TTC549 (cell line): Measurements from ENCODE around the gene PRMT2.

ENCODE experiments used
- FAIRE-seq: peaks from 2 replicates; lab custom pipeline; 2012; peaks lifted over from hg19 to GRCh38; lab: Jason Lieb, UNC

The PRMT2 gene

DNA sequence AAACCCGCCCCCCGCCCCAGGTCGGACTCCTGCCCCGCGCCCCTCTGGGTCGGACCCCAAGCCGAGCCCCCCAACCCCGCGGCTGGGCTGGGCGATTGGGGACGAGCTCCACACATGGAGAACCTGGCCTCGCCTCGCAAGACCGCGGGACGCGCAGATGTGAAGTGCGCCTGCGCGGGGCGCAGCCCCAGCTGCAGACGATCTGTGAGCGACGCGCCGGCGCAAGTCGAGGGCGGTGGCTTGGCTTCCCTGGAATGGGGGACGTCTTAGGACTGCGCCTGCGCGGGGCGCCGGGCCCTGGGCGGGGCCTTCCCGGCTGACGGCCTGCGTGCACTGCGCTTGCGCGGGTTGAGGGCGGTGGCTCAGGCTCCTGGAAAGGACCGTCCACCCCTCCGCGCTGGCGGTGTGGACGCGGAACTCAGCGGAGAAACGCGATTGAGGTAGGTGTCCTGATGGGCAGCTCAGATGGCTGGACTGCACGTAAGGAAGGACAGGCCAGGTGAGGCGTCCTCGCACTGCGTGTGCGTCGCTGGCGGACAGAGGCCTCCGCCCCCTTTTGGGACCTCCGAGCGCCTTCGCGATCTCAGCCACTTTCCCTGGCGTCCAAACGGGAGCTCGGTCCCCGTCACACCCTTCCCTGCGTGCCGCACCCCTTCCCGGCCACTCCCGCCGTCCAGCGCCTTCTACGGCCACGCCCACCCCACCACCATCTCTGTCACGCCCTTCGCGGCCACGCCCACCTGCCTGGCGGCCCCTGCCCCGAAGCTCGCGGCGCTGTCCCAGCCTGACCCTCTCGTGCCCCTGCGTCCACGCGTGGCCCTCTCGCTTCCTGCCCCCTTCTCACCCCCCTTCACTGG is at the start of gene PRMT2:
TSS of gene PRMT2 (plus strand) at position 351 of the 857 bp plus-strand sequence. CDS start 1,278 bp downstream, outside the sequence.
- no peak for FAIRE-seq

DNA sequence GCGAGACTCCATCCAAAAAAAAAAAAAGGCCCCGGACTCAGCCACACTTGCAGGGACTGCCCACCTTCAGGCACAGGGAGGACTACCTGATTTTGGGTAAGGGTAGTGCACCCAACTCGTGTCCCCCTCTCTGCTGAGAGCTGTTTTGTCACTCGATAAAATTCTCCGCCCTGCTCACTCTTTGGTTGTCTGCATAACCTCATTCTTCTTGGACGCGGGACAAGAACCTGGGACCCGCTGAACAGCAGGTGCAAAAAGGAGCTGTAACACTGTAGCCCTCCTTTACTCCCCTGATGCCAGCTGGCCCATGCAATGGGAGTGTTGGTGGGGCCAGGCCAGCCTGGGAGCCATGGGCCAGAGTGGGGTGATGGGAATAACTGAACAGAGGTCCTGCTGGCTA is 41.2 kb upstream of the PRMT2 start:
- FAIRE-seq = no peak

DNA sequence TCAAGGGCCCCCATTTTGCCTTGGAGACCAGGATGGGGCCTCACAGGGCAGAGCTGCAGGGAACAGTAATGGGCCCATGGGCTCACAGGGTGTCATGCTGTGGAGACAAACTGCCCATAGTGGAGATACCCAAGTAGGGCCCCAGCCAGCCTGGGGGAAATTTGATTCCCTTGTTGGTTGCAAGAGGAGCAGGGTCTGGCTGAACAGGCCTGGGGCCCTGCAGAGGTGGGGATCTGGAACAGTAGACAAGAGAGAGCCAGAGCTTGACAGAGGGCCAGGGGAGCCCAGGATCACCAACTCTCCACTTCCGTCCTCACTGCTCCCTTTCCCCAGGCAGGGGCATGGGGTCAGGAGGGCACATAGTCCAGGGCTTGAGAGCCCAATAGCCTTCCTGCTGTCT is 39.3 kb upstream of the PRMT2 start:
- no peak for FAIRE-seq

GRCh38 chr21:46597031-46597430 is 38.4 kb upstream of the PRMT2 start:
- no peak for FAIRE-seq

DNA sequence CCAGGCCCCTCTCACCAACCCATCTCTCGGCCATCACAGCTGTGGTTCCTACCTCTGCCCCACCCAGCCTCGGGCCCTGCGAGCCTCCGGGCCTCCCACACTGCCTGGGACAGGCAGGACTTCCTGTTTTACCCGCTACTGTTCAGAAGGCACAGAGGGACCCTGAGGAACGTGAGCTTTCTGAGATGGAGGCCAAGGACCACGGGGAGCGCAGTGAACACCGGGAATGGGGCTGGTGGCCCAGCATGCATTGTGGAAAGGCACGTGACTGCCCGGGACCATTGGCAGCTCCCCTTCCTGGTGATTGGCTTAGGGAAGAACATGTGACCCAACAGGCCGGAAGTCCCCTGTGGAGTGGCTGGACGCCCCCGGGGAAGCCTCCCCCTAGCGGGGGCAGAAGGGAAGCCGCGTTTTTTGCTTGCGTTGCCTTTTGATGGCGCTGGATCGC is 37.6 kb upstream of the PRMT2 start:
- no peak for FAIRE-seq

DNA sequence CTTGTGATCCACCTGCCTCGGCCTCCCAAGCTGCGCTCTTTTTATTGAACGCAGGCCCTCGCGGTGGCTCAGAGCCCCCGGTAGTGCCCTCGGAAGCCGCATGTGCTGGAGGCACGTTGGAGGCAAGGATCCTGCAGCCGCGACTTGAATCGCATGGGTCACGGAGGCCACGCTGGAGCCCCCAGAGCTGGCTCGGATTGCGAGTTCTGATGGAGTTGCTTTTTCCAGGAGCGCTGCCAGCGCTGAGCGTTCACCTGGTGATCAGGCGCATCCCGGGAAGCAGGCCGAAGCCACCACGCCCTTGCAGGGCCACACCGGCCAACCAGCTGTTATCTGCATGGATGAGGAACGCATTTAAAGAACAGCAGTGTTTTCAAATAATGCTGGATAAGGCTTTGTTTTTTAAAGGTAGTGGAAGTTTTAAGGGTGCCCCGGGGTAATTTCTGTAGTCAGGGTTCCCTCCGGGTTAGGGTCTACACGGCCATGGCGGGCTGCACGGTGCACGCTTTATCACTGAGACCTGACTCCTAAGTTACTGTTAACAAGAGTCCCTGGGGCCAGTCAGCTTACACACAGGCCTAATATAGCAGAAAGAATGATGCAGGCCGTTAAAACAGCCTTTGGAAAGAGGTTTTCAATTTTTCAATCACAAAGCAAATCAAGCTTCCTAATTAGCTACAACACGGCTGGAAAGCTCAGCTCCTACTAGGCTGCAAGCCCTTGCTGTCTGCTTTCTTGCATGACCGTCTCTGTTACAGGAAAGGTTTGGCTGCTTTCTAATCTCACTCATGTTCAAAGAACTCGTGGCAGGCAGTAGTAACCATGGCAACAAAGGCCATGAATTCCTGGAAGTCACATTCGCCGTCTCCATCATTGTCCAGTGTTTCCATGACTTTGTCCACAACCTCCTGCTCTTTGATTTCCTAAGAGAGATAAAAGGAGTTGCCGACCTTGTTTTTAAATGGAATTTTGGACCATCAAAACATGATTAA is 36.6 kb upstream of the PRMT2 start:
- no peak for FAIRE-seq

DNA sequence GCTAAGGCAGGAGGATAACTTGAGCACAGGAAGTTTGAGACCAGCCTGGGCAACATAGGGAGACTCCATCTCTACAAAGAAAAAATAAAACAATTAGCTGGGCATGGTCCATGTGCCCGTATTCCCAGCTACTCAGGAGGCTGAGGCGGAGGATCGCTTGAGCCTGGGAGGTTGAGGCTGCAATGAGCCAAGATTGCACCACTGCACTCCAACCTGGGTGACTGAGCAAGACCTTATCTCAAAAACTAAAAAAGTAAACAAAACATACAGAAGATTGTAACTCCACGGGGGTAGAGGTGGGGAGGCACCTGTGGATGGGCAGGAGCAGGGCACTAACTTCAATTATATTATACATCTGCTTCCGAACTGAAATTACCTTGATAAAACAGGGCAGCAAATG is 35.2 kb upstream of the PRMT2 start:
- FAIRE-seq = no peak

GRCh38 chr21:46600978-46601377 is 34.5 kb upstream of the PRMT2 start:
- FAIRE-seq = no peak

DNA sequence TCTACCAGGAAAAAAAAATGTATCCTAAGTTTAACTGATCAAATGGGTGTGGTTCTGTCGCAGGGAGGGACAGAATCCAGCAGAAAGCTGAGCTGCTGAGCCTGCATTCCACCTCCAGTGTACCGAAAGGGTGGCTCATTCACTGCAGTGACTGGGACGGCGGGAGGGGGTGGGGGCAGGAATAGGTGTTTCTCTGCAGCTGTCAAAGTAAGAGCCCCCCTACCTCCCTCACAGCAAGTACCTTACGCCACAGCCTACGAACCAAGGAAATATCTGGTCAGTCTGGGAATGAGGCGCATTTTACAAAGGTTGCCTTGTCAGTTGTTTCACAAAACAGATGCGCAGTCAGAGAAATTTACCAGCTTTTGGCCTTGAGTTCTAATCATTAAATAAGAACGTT is 32.2 kb upstream of the PRMT2 start:
- FAIRE-seq = no peak

- no peak for FAIRE-seq
These were observed 31.0 kb upstream of the PRMT2 start for GRCh38 chr21:46604329-46604974.

DNA sequence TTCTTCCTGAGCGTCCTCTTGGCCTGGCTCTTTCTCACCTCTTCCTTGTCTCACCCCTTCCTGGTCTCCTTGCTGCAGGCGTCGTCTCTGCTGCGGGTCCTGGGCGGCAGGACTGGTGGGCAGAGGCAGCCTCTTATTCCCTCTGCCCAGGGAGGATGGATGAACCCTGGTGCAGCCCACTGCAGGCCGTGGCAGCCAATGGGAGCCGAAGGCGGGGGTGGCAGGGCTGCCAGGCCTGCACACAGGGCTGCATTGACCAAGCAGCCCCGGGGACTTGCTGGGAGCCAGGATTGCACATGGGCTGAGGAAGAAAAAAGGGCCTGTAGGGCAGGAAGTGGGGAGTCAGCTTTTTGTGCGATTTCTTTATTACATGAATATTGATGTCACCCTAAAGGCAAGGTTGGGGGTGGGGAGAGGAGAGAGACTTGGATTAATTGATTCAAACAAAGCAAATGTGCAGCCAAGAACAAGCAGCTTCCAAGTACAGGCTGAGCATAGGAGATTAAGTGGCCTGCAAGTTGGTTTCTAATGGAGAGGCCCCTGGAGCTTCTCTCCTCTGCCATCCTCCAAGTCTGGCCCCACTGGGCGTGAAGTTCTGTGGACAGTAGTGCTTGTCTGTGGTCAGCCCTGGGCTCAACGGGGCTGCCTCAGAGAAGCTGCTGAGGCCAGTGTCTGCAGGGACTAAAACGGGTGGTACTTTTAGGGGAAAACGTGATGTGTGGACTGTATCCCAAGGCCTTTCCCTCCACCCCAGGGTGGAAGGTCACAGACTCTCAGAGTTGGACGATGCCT is 30.3 kb upstream of the PRMT2 start, which contains the start of gene S100B:
TSS of gene S100B (minus strand) at position 108 of the 792 bp plus-strand sequence. CDS start 2,667 bp downstream, outside the sequence.
- no peak for FAIRE-seq

DNA sequence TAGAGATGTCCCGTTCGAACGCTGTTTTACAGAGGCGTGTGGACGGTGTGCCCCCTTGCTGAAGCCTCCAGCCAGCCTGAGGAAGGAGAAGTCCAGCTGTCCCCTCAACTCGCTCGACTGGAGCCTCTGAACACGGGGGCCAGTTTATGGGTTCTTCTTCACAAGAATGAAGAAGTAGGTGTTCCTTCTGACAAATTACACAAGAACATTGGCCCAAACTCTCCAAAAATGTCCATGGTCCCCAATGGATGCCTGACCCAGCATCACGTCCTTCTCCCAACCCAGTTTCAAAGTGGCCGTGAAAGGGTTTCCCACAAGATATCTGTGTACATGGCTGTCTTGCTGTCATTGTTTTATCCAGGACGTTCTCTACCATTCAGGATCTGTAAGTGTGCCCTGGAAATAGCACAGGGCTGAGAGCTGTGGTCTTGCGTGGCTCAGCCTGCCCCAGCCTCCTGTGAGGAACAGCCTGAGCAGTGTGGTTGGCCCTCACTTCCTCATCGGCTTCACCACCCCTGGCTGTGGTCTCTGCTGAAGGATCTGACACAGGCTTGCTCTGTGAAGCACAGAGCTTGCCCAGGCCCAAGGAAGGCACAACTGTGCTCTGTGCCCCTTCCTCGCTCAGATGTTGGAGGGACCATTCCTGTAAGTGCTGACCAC is 29.6 kb upstream of the PRMT2 start:
- no peak for FAIRE-seq

DNA sequence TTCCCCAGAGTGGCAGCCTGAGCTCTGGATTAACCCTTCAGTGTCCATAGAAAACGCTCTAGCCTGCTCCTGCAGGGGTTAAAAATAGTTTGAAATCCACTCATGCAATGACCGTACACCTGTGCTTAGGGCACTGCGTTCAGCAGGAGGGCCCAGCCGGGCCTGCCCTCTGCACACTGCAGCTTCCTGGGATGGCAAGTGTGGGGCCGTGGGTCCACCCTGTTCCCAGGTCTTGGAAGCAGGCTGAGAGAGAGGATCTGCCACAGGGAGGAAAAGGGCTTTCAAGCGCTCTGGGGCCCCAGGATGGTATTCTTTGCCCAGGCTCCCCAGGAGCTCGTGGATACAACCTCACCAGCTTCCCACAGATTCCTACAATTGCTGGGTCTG is 29.1 kb upstream of the PRMT2 start:
- FAIRE-seq = no peak

- FAIRE-seq = no peak
These were observed 27.8 kb upstream of the PRMT2 start for GRCh38 chr21:46607636-46608035.

DNA sequence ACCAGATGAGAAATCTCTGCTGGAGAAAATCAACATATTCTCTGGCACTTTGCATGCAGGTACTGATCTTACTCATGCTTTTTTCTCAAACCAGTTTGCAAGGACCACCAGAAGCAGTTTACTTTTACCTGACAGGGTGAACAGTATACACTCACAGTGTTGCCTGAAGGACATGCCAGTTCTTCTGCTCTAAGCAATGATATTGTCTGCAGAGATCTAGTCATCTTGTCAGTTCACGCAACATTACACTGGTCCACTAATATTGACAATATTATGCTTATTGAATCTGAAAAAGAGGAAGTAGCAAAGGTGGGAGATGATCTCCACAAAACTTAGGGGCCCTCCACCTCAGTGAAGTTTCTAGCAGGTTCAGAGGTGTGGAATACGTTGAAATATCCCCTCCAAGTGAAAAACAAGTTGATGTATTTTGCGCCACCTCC is 26.8 kb upstream of the PRMT2 start:
- no peak for FAIRE-seq

DNA sequence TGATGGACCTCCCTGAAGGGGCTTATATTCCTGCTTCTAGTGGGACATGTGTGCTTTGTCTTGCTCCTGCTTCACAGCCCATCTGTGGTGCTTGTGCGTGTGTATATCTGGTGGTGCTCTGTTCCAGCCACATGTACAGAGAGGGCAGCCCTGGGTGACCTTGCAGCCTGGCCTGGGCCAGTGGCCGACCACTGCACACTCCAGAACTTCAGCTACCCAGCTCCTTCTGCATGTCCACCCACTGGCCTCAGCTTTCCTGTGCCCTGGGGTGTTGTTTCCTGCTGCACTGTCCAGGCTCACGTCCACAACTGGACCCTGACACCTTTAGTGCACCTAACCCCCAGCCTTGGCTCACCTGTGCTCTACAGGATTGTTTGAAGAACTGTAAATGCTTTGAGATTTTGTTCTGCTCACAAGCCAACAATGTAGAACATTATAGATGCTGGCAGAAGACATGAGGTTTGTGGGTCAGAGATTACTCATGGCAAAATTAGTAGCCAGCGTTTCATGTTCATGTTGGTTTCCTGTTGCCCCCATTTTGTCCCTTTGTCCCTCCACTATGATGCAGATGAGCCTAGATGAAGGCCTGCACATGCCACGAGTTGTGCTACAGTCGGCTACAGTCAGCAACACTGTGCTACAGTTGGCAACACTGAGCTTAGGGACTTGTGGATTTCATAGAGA is 25.3 kb upstream of the PRMT2 start:
- FAIRE-seq = no peak

DNA sequence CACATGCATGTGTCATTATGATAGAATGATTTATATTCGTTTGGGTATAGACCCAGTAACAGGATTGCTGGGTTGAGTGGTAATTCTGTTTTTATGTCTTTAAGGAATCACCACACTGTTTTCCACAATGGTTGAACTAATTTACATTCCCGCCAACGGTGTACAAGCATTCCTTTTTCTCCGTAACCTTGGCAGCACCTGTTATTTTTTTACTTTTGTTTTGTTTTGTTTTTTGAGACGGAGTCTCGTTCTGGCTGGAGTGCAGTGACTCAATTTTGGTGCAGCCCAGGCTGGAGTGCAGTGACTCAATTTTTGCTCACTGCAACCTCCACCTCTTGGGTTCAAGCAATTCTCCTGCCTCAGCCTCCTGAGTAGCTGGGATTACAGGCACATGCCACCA is 22.1 kb upstream of the PRMT2 start:
- no peak for FAIRE-seq

DNA sequence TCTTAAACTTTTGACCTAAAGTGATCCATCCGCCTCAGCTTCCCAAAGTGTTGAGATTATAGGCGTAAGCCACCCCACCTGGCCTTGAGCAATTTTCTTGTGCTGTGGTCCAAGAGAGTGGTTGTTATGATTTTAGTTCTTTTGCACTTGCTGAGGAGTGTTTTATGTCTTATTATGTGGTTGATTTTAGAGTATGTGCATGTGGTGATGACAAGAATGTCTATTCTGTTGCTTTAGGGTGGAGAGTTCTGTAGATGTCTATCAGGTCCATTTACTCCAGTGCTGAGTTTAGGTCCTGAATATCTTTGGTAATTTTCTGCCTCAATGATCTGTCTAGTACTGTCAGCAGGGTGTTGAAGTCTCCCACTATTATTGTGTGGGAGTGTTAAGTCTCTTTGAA is 19.4 kb upstream of the PRMT2 start:
- no peak for FAIRE-seq

- FAIRE-seq = no peak
These were observed 18.8 kb upstream of the PRMT2 start for GRCh38 chr21:46616656-46617055.
